ENCODE data around the gene RAB36. TPM values are rescaled to one million over a fixed set of nuclear protein-coding genes. Genes with fewer than 3 reads are reported as not detected.

RAB36 gene
- total and polyA plus RNA-seq, 5 experiments from 2014 or later, result 0.66 to 2.0 (median 1.1) TPM

- H3K36me3 Mint-ChIP-seq, result peaks cover 0 to 4% (median 0%) of the 10 kb centered on the region in 3 donors
- DNase-seq (peak in 2 of 10 donors; percentile 25 to 30), ATAC-seq (peak; percentile 38 to 65)
- peak overlapping the region in 9 of 10 donors; percentile 15 to 73 (median 64) for H3K4me3 Mint-ChIP-seq
- H3K27me3 Mint-ChIP-seq, result no peaks in the 10 kb centered on the region
- H3K9me3 Mint-ChIP-seq, result no peaks in the 10 kb centered on the region
- peaks cover 12 to 32% (median 21%) of the 10 kb centered on the region in 4 donors for H3K4me1 Mint-ChIP-seq
- POLR2A ChIA-PET, result interaction anchor here (1.2 to 2.4 kb wide), 3 partner anchors 8 to 15 kb away, joined by 3 to 17 read pairs (median 6); partner anchors contain the start of genes RAB36 and RSPH14
- H3K27ac Mint-ChIP-seq, result peak overlapping the region; percentile 75 to 96 (median 88)
Measured at GRCh38 chr22:23152238-23153114, 7.2 kb downstream of the RAB36 start.

- ATAC-seq, result no peak
- DNase-seq, result no peak
- H3K27me3 Mint-ChIP-seq, result no peaks in the 10 kb centered on the region
- H3K36me3 Mint-ChIP-seq, result peaks cover 0 to 4% (median 0%) of the 10 kb centered on the region in 3 donors
- POLR2A ChIA-PET, result interaction anchor here (0.7 to 2.4 kb wide), 3 partner anchors 9 to 1281 kb away, joined by 6 to 17 read pairs (median 9); partner anchors contain the start of gene RAB36
- H3K4me1 Mint-ChIP-seq, result peaks cover 10 to 32% (median 21%) of the 10 kb centered on the region in 4 donors
- peak overlapping the region in 2 of 10 donors; percentile 19 to 64 for H3K4me3 Mint-ChIP-seq
- H3K27ac Mint-ChIP-seq, result peak overlapping the region in 8 of 10 donors; percentile 35 to 96 (median 82)
- H3K9me3 Mint-ChIP-seq, result no peaks in the 10 kb centered on the region
Measured at GRCh38 chr22:23153994-23154393, 8.7 kb downstream of the RAB36 start.

- H3K27ac Mint-ChIP-seq, result peak overlapping the region in 4 of 10 donors; percentile 3 to 96 (median 77)
- DNase-seq, result no peak
- ATAC-seq, result no peak
- H3K4me1 Mint-ChIP-seq, result peaks cover 10 to 32% (median 21%) of the 10 kb centered on the region in 4 donors
- H3K4me3 Mint-ChIP-seq, result no peak overlapping the region
- no peaks in the 10 kb centered on the region for H3K9me3 Mint-ChIP-seq
- H3K27me3 Mint-ChIP-seq, result no peaks in the 10 kb centered on the region
- POLR2A ChIA-PET, result interaction anchor here (1.1 to 2.4 kb wide), 2 partner anchors 10 to 75 kb away, joined by 6 to 17 read pairs; partner anchors contain the start of gene RAB36
- H3K36me3 Mint-ChIP-seq, result peaks cover 0 to 4% (median 0%) of the 10 kb centered on the region in 3 donors
Measured at GRCh38 chr22:23154461-23154860, 9.2 kb downstream of the RAB36 start.

GRCh38 chr22:23155143-23155542 lies 9.9 kb downstream of the RAB36 start:
- no peaks in the 10 kb centered on the region for H3K27me3 Mint-ChIP-seq

GRCh38 chr22:23155831-23156230 lies 10.6 kb downstream of the RAB36 start:
- peaks cover 6 to 27% (median 21%) of the 10 kb centered on the region in 4 donors for H3K4me1 Mint-ChIP-seq
- no peaks in the 10 kb centered on the region for H3K36me3 Mint-ChIP-seq
- DNase-seq, result no peak
- peak overlapping the region in 3 of 10 donors; percentile 20 to 29 (median 27) for H3K27ac Mint-ChIP-seq
- POLR2A ChIA-PET, result no interaction called here
- no peak for ATAC-seq
- H3K27me3 Mint-ChIP-seq, result no peaks in the 10 kb centered on the region
- no peak overlapping the region for H3K4me3 Mint-ChIP-seq
- no peaks in the 10 kb centered on the region for H3K9me3 Mint-ChIP-seq

More at GRCh38 chr22:23155143-23155542, 9.9 kb downstream of the RAB36 start:
- no peak for ATAC-seq
- DNase-seq, result no peak
- H3K4me1 Mint-ChIP-seq, result peaks cover 6 to 27% (median 21%) of the 10 kb centered on the region in 4 donors
- no peaks in the 10 kb centered on the region for H3K36me3 Mint-ChIP-seq
- no peaks in the 10 kb centered on the region for H3K9me3 Mint-ChIP-seq
- H3K27ac Mint-ChIP-seq, result peak overlapping the region in 6 of 10 donors; percentile 2 to 95 (median 62)
- H3K4me3 Mint-ChIP-seq, result no peak overlapping the region
- POLR2A ChIA-PET, result no interaction called here

- H3K36me3 Mint-ChIP-seq, result no peaks in the 10 kb centered on the region
- no peaks in the 10 kb centered on the region for H3K9me3 Mint-ChIP-seq
- DNase-seq, result no peak
- POLR2A ChIA-PET, result no interaction called here
- no peak for ATAC-seq
- H3K27ac Mint-ChIP-seq, result peak overlapping the region in 2 of 10 donors; percentile 20 to 27
- H3K27me3 Mint-ChIP-seq, result no peaks in the 10 kb centered on the region
- H3K4me3 Mint-ChIP-seq, result no peak overlapping the region
- peaks cover 6 to 27% (median 21%) of the 10 kb centered on the region in 4 donors for H3K4me1 Mint-ChIP-seq
Measured at GRCh38 chr22:23156286-23156685, 11.0 kb downstream of the RAB36 start.

GRCh38 chr22:23157560-23158515 lies 12.6 kb downstream of the RAB36 start:
- H3K27me3 Mint-ChIP-seq, result no peaks in the 10 kb centered on the region
- ATAC-seq, result no peak
- peaks cover 8 to 22% (median 15%) of the 10 kb centered on the region in 4 donors for H3K4me1 Mint-ChIP-seq

GRCh38 chr22:23158516-23159290 lies 13.4 kb downstream of the RAB36 start:
- DNase-seq (no peak), ATAC-seq (no peak)
- no peak overlapping the region for H3K4me3 Mint-ChIP-seq
- POLR2A ChIA-PET, result no interaction called here
- H3K27ac Mint-ChIP-seq, result no peak overlapping the region
- H3K27me3 Mint-ChIP-seq, result no peaks in the 10 kb centered on the region
- peaks cover 4 to 13% (median 6%) of the 10 kb centered on the region in 4 donors for H3K4me1 Mint-ChIP-seq
- no peaks in the 10 kb centered on the region for H3K9me3 Mint-ChIP-seq
- no peaks in the 10 kb centered on the region for H3K36me3 Mint-ChIP-seq

More at GRCh38 chr22:23157560-23158515, 12.6 kb downstream of the RAB36 start:
- no peak overlapping the region for H3K4me3 Mint-ChIP-seq
- no peaks in the 10 kb centered on the region for H3K36me3 Mint-ChIP-seq
- H3K27ac Mint-ChIP-seq, result no peak overlapping the region
- DNase-seq, result no peak
- no peaks in the 10 kb centered on the region for H3K9me3 Mint-ChIP-seq
- POLR2A ChIA-PET, result no interaction called here

GRCh38 chr22:23159291-23159630 lies 14.0 kb downstream of the RAB36 start:
- Mint-ChIP-seq H3K4me1 (peaks cover under 1 to 8% (median 3%) of the 10 kb centered on the region in 4 donors), H3K9me3 (no peaks in the 10 kb centered on the region), H3K27ac (peak overlapping the region in 1 of 10 donors; percentile 46), H3K36me3 (no peaks in the 10 kb centered on the region), H3K27me3 (no peaks in the 10 kb centered on the region), H3K4me3 (no peak overlapping the region)
- DNase-seq, result no peak
- no peak for ATAC-seq
- POLR2A ChIA-PET, result no interaction called here

- no peak for DNase-seq
Measured at GRCh38 chr22:23161029-23161428, 15.8 kb downstream of the RAB36 start.

GRCh38 chr22:23161574-23161973 lies 16.3 kb downstream of the RAB36 start:
- H3K9me3 Mint-ChIP-seq, result no peaks in the 10 kb centered on the region
- H3K4me3 Mint-ChIP-seq, result no peak overlapping the region
- ATAC-seq (no peak), DNase-seq (no peak)
- peak overlapping the region in 1 of 10 donors; percentile 47 for H3K27ac Mint-ChIP-seq
- no peaks in the 10 kb centered on the region for H3K36me3 Mint-ChIP-seq
- H3K27me3 Mint-ChIP-seq, result no peaks in the 10 kb centered on the region
- peaks cover 0 to 4% (median 0%) of the 10 kb centered on the region in 4 donors for H3K4me1 Mint-ChIP-seq
- POLR2A ChIA-PET, result no interaction called here

More at GRCh38 chr22:23161029-23161428, 15.8 kb downstream of the RAB36 start:
- peak overlapping the region in 1 of 10 donors; percentile 74 for H3K27ac Mint-ChIP-seq
- POLR2A ChIA-PET, result no interaction called here
- H3K9me3 Mint-ChIP-seq, result no peaks in the 10 kb centered on the region
- no peaks in the 10 kb centered on the region for H3K27me3 Mint-ChIP-seq
- H3K4me3 Mint-ChIP-seq, result no peak overlapping the region
- ATAC-seq, result no peak
- H3K36me3 Mint-ChIP-seq, result no peaks in the 10 kb centered on the region
- H3K4me1 Mint-ChIP-seq, result peaks cover 0 to 4% (median 0%) of the 10 kb centered on the region in 4 donors

Data from naive thymus-derived CD8-positive, alpha-beta T cell (primary cell).